ENCODE data around the gene TP53TG5. TPM values are rescaled to one million over a fixed set of nuclear protein-coding genes. Genes with fewer than 3 reads are reported as not detected.

The TP53TG5 gene
- total and polyA plus RNA-seq, 2 donors (not counting 1 experiment from before 2014, with no cell fraction given): 0.14 TPM; not detected in 1

- Histone ChIP-seq H3K4me2 (ENCODE audit: extremely low read depth, insufficient read depth, low read length) (no peak overlapping the region), H3K4me1 (ENCODE audit: control insufficient read depth, extremely low read depth, insufficient read depth, low read length) (no peaks in the 10 kb centered on the region), H3K79me2 (ENCODE audit: control insufficient read depth, insufficient read depth, low read length) (no peaks in the 10 kb centered on the region), H2AFZ (ENCODE audit: low read length) (no peak overlapping the region), H3K9ac (ENCODE audit: insufficient read depth, low read length) (no peak overlapping the region), H3K27me3 (ENCODE audit: control insufficient read depth, insufficient read depth, low read length) (no peaks in the 10 kb centered on the region), H4K20me1 (ENCODE audit: control insufficient read depth, extremely low read depth, insufficient read depth, low read length) (no peaks in the 10 kb centered on the region), H3K9me3 (ENCODE audit: control insufficient read depth, insufficient read depth, low read depth, low read length) (no peaks in the 10 kb centered on the region), H3K36me3 (ENCODE audit: control insufficient read depth, insufficient read depth, low read length) (peaks cover 11% of the 10 kb centered on the region), H3K4me3 (replicated peaks in 1 of 4; ENCODE audit: control extremely low read depth in 1 of 4, insufficient read depth in 1 of 4, low read depth in 3 of 4, low read length in 4 of 4) (no peak overlapping the region), H3K27ac (ENCODE audit: insufficient read depth, low read length) (no peak overlapping the region)
- DNase-seq (ENCODE audit: low read depth in 2 of 2): no peak
- TF ChIP-seq EZH2 (IDR thresholded peaks at IDR 0.05; ENCODE audit: low read length, missing control alignments): no peak
- no peak for TF ChIP-seq CTCF (conservative IDR thresholded peaks at IDR 0.05 in 1 of 2, IDR thresholded peaks at IDR 0.05 in 1 of 2; ENCODE audit: low read depth in 1 of 2, low read length in 2 of 2)
Observed at GRCh38 chr20:45425561-45425960, 47.4 kb upstream of the TP53TG5 start.

- no peak for DNase-seq (ENCODE audit: low read depth in 2 of 2)
- no peak overlapping the region for H2AFZ ChIP-seq (ENCODE audit: low read length)
- no peaks in the 10 kb centered on the region for H3K79me2 ChIP-seq (ENCODE audit: control insufficient read depth, insufficient read depth, low read length)
- H3K27ac ChIP-seq (ENCODE audit: insufficient read depth, low read length): no peak overlapping the region
- H3K27me3 ChIP-seq (ENCODE audit: control insufficient read depth, insufficient read depth, low read length): no peaks in the 10 kb centered on the region
- H3K4me1 ChIP-seq (ENCODE audit: control insufficient read depth, extremely low read depth, insufficient read depth, low read length): peaks cover 2% of the 10 kb centered on the region
- H3K4me2 ChIP-seq (ENCODE audit: extremely low read depth, insufficient read depth, low read length): no peak overlapping the region
- TF ChIP-seq EZH2 (IDR thresholded peaks at IDR 0.05; ENCODE audit: low read length, missing control alignments) (no peak), CTCF (conservative IDR thresholded peaks at IDR 0.05 in 1 of 2, IDR thresholded peaks at IDR 0.05 in 1 of 2; ENCODE audit: low read depth in 1 of 2, low read length in 2 of 2) (no peak)
- peaks cover 20% of the 10 kb centered on the region for H3K36me3 ChIP-seq (ENCODE audit: control insufficient read depth, insufficient read depth, low read length)
- no peaks in the 10 kb centered on the region for H3K9me3 ChIP-seq (ENCODE audit: control insufficient read depth, insufficient read depth, low read depth, low read length)
- no peak overlapping the region for H3K9ac ChIP-seq (ENCODE audit: insufficient read depth, low read length)
- H4K20me1 ChIP-seq (ENCODE audit: control insufficient read depth, extremely low read depth, insufficient read depth, low read length): no peaks in the 10 kb centered on the region
- no peak overlapping the region for H3K4me3 ChIP-seq (replicated peaks in 1 of 4; ENCODE audit: control extremely low read depth in 1 of 4, insufficient read depth in 1 of 4, low read depth in 3 of 4, low read length in 4 of 4)
Observed at GRCh38 chr20:45423700-45424099, 45.6 kb upstream of the TP53TG5 start.

- H3K4me1 ChIP-seq (ENCODE audit: control insufficient read depth, extremely low read depth, insufficient read depth, low read length): peaks cover 2% of the 10 kb centered on the region
- no peak overlapping the region for H2AFZ ChIP-seq (ENCODE audit: low read length)
- no peak for DNase-seq (ENCODE audit: low read depth in 2 of 2)
- H3K4me2 ChIP-seq (ENCODE audit: extremely low read depth, insufficient read depth, low read length): peak overlapping the region; percentile 5
- peaks cover 18% of the 10 kb centered on the region for H3K79me2 ChIP-seq (ENCODE audit: control insufficient read depth, insufficient read depth, low read length)
- H4K20me1 ChIP-seq (ENCODE audit: control insufficient read depth, extremely low read depth, insufficient read depth, low read length): no peaks in the 10 kb centered on the region
- H3K4me3 ChIP-seq (replicated peaks in 1 of 4; ENCODE audit: control extremely low read depth in 1 of 4, insufficient read depth in 1 of 4, low read depth in 3 of 4, low read length in 4 of 4): no peak overlapping the region
- no peak for TF ChIP-seq CTCF (conservative IDR thresholded peaks at IDR 0.05 in 1 of 2, IDR thresholded peaks at IDR 0.05 in 1 of 2; ENCODE audit: low read depth in 1 of 2, low read length in 2 of 2)
- no peak for TF ChIP-seq EZH2 (IDR thresholded peaks at IDR 0.05; ENCODE audit: low read length, missing control alignments)
- H3K27ac ChIP-seq (ENCODE audit: insufficient read depth, low read length): peak overlapping the region; percentile 80
- H3K9ac ChIP-seq (ENCODE audit: insufficient read depth, low read length): no peak overlapping the region
- no peaks in the 10 kb centered on the region for H3K27me3 ChIP-seq (ENCODE audit: control insufficient read depth, insufficient read depth, low read length)
- peaks cover 22% of the 10 kb centered on the region for H3K36me3 ChIP-seq (ENCODE audit: control insufficient read depth, insufficient read depth, low read length)
- no peaks in the 10 kb centered on the region for H3K9me3 ChIP-seq (ENCODE audit: control insufficient read depth, insufficient read depth, low read depth, low read length)
Observed at GRCh38 chr20:45420125-45420524, 42.0 kb upstream of the TP53TG5 start.

All from fibroblast of lung (primary cell).